GM13976 (cell line): Measurements from ENCODE around the gene ASPRV1.

Experiments
- DNase-seq: peaks from one replicate; pipeline ENCODE4 v3.0.0; 2012; ENCODE audit warnings: low spot score
- in situ Hi-C: fragments of 300-500 bp; cut with MboI; formaldehyde crosslinking; loops from one replicate; pipeline ENCODE4 v1.12.0; 2022; ENCODE audit warnings: low sequenced_read_pairs, mixed read lengths, inconsistent platforms; ENCODE audit not compliant: unreplicated experiment
- TF ChIP-seq, protein P1 (sequence below): IDR thresholded peaks from 2 replicates; pipeline ENCODE4 v1.5.1; 2012; ENCODE audit warnings: borderline replicate concordance, mild to moderate bottlenecking; ENCODE audit not compliant: insufficient read depth; ENCODE audit errors: extremely low read depth, missing control alignments, control extremely low read depth

The ASPRV1 gene

DNA sequence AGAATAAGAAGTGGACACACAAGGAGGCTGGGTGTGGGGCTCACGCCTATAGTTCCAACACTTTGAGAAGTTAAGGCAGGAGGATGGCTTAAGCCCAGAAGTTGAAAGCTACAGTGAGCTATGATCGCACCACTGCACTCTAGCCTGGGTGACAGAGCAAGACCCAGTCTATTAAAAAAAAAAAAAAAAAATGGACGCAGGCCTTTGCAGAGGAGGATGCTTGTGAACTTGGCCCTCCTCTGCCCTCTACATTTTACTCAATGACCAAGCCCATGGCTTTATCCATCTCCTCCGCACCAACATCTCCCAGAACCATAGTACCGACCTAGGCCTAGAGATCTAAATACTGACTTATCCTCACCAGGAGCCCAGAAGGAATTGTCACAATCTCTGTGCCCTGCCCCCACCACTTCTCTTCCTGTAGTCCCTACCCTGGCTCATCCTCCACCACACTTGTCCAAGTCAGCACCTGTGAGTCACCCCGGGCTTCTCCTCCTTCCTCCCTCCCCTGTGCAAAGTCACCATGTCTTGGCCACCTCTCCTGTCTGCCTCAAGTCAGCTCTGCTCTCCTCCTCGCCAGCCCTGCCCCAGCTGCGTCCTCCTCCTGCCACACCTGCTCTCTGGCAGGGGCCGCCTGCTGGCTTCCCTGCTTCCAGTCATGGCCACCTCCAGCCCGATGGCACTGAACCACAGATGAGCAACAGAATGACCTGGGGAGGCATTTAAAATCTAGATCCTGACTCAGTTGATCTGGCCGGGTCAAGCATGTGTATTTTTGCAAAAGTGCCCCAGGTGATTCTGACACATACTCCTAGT is 35.8 kb upstream of the ASPRV1 start:
- DNase-seq: no peak
- TF ChIP-seq, protein P1, sequence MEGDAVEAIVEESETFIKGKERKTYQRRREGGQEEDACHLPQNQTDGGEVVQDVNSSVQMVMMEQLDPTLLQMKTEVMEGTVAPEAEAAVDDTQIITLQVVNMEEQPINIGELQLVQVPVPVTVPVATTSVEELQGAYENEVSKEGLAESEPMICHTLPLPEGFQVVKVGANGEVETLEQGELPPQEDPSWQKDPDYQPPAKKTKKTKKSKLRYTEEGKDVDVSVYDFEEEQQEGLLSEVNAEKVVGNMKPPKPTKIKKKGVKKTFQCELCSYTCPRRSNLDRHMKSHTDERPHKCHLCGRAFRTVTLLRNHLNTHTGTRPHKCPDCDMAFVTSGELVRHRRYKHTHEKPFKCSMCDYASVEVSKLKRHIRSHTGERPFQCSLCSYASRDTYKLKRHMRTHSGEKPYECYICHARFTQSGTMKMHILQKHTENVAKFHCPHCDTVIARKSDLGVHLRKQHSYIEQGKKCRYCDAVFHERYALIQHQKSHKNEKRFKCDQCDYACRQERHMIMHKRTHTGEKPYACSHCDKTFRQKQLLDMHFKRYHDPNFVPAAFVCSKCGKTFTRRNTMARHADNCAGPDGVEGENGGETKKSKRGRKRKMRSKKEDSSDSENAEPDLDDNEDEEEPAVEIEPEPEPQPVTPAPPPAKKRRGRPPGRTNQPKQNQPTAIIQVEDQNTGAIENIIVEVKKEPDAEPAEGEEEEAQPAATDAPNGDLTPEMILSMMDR: no peak
- in situ Hi-C loops: no loop called here

DNA sequence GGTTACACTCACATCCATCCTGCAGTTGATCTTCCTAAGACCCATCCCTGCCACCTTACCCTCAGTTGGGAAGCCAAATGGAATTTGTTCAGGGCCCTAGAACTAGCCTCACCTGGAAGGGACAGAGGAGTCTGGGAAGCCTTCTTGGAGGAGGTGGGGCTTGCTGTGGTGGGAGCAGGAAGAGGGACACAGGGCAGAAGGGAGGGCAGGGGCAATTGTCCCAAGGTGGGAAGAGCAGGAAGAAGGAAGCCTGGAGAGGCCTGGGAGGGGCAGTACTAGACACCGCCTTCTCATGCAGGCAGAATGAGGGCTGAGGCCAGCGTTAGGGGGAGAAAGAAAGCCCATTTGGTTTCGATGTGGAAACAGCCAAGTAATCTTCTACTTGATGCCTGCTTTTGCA is 34.1 kb upstream of the ASPRV1 start:
- in situ Hi-C loops: no loop called here
- TF ChIP-seq, protein P1: no peak
- no peak for DNase-seq

DNA sequence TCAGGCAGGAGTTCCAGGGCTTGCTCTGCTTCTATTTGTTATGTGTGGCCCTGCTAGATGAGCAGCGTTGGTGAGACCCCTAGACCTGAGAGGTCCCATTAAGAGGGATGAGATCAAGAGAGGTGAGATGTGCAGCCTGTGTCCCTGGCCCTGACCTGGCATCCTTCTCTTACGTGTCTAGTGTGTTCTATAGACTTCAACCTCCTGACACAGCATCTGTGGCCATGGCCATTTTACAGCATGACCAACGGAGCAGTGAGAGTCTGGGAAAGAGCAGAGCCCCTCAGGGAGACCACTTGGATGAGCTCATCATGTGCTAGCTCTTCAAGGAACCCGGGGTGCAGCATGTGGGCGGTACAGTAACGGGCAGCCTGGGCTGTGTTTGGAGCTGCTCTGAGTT is 32.7 kb upstream of the ASPRV1 start:
- in situ Hi-C loops: no loop called here
- TF ChIP-seq, protein P1: no peak
- no peak for DNase-seq

DNA sequence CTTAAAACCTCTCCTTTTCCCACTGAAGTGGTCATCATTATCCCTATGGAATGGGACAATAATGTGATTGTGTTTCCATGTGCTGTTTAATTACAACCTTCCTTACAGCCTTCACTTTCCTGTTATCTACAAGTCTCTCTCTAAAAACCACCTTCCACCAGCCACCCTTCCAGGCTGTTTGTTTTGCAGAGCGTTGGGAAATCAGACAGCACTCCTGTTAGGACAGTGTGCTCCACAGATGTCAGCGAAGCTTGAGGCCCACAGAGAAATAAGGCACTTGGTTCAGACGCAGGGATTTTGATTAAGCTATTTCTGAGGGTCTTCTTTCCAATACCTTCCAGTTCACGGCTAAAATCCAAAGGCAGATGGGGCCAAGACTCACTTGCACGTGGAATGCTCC is 32.3 kb upstream of the ASPRV1 start:
- no peak for DNase-seq
- in situ Hi-C loops: no loop called here
- TF ChIP-seq, protein P1: no peak

DNA sequence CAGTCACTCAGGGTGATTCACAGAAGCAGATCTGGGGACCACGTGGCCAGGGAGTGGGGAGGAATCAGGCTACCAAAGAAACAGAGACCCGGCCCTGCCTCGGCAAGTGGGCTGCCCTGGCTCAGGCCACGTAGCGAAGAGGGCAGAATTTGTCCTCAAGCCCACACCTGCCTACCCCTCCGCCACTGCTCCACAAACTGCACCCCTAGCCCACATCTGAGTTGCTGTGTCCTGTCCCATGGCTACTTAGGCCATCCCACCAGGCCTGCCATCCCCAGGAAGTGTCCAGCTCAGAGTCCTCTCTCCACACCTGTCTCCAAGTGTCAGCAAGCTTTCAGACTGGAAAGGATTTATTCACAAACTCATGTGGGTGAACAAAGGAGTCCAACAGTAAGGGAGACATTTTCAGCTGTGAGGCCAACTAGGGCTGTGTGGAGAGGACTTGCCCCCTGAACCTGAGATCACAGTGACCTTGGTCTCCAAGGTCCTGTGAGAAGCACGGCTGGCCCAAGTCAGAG is 31.7 kb upstream of the ASPRV1 start:
- DNase-seq: no peak
- in situ Hi-C loops: no loop called here
- TF ChIP-seq, protein P1: no peak

DNA sequence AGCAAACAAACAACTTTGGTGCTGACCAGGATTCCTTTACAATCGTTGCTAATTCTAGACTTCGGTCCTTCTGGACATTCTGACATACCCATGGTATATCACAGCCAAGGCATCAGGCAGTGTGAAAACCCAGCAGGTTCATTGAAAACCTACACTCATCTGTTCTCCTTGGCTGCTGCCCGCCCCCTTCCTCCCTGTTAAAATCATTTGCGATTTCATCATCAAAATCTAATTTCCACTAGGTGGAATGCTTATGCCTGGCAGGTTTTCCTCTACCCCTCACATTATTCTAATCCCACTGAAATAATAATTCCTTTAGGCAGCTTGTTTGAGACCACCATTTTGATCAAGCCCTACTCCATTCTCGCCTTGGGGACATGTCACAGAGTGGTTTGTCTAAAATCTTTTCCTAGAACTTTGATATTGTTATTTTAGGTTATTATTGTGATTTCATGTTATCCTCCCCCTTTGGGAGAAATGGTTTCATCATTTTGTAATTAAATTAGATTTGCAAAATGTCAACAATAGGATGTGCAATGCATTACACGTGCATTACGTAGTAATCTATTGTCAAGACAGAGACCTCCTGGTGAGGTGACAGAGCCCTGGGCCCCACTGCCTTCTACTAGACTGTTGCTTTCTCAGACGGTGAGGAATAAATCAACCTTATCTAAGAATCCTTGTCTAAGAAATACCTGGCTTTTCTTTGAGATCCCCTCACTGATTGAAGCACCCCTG is 31.0 kb upstream of the ASPRV1 start:
- in situ Hi-C loops: no loop called here
- DNase-seq: no peak

More for the DNA sequence above, 31.0 kb upstream of the ASPRV1 start:
- TF ChIP-seq, protein P1: no peak
